Right atrium auricular region (tissue), 2 donors: ENCODE results near the gene SCN10A. TPM values are rescaled to one million over a fixed set of nuclear protein-coding genes. Genes with fewer than 3 reads are reported as not detected.

Experiments
- DNase-seq: peaks from one replicate; pipeline ENCODE4 v3.0.0-alpha.2; 2019; ENCODE audit warnings: low spot score
- H3K27ac ChIP-seq, 2 donors: fragments of 200-600 bp; sonication (generic); 1 replicate in 1 of 2; 2 replicates in 1 of 2; pipeline ENCODE4 v1.5.1; 2016 to 2019
- H3K27me3 ChIP-seq, 2 donors: fragments of 200-600 bp; sonication (generic); one replicate each; pipeline versions ENCODE4 v1.5.1 to v1.6.0; 2017 to 2019
- H3K36me3 ChIP-seq: fragments of 200-600 bp; sonication (generic); one replicate; pipeline ENCODE4 v1.5.1; 2016
- H3K4me1 ChIP-seq, 2 donors: fragments of 200-600 bp; sonication (generic); one replicate each; pipeline versions ENCODE4 v1.5.1 to v1.6.0; 2017 to 2019
- H3K4me3 ChIP-seq, 2 donors: fragments of 200-600 bp; sonication (generic); 1 replicate in 1 of 2; 2 replicates in 1 of 2; pipeline ENCODE4 v1.5.1; 2017 to 2019; ENCODE audit warnings: mild to moderate bottlenecking in 1 of 2, moderate library complexity in 1 of 2
- H3K9me3 ChIP-seq, 2 donors: fragments of 200-600 bp; sonication (generic); one replicate each; pipeline ENCODE4 v1.5.1; 2019
- total RNA-seq, 2 donors: library from RNA; depleted of rRNA; stranded (reverse); fragments of >200 nt; gene quantifications; one replicate each; pipeline ENCODE4 v1.1.0, GENCODE V29; 2016
- TF ChIP-seq, protein P1 (sequence below), 2 donors: fragments of 200-600 bp; sonication (generic); IDR thresholded peaks; one replicate each; pipeline ENCODE4 v1.5.1; 2019; ENCODE audit warnings: antibody characterized with exemption in 2 of 2

Gene SCN10A
- total RNA-seq, 2 donors from 2014 or later = 0.90 TPM; not detected in 1

DNA sequence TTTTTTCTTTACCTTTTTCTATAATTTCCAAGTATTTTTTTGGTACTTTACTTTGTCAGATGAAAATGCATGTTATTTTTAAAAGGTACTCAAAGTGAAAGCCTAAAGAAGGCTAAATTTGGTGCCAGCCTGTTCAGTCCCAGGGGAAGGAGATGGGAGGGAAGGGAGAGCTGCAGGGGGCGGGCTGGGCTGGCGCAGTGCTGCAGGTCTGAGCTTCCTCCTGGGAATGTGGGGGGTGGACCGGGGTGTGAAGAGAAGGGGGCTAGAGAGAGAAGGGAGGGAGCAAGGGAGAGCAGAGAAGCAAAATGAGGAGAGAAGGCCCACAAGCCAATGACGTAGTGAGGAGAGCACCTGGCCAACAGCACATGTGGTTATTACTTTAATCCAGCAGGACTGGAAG, 95.6 kb downstream of the SCN10A start:
- TF ChIP-seq, protein P1, sequence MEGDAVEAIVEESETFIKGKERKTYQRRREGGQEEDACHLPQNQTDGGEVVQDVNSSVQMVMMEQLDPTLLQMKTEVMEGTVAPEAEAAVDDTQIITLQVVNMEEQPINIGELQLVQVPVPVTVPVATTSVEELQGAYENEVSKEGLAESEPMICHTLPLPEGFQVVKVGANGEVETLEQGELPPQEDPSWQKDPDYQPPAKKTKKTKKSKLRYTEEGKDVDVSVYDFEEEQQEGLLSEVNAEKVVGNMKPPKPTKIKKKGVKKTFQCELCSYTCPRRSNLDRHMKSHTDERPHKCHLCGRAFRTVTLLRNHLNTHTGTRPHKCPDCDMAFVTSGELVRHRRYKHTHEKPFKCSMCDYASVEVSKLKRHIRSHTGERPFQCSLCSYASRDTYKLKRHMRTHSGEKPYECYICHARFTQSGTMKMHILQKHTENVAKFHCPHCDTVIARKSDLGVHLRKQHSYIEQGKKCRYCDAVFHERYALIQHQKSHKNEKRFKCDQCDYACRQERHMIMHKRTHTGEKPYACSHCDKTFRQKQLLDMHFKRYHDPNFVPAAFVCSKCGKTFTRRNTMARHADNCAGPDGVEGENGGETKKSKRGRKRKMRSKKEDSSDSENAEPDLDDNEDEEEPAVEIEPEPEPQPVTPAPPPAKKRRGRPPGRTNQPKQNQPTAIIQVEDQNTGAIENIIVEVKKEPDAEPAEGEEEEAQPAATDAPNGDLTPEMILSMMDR (IDR thresholded peaks at IDR 0.05) = no peak
- no peaks in the 10 kb centered on the region for H3K27me3 ChIP-seq
- peaks cover 0 to 35% of the 10 kb centered on the region in 2 donors for H3K4me1 ChIP-seq
- peak overlapping the region; percentile 3 to 90 for H3K27ac ChIP-seq
- no peak overlapping the region for H3K4me3 ChIP-seq
- DNase-seq = no peak
- H3K9me3 ChIP-seq = no peaks in the 10 kb centered on the region
- no peaks in the 10 kb centered on the region for H3K36me3 ChIP-seq

DNA sequence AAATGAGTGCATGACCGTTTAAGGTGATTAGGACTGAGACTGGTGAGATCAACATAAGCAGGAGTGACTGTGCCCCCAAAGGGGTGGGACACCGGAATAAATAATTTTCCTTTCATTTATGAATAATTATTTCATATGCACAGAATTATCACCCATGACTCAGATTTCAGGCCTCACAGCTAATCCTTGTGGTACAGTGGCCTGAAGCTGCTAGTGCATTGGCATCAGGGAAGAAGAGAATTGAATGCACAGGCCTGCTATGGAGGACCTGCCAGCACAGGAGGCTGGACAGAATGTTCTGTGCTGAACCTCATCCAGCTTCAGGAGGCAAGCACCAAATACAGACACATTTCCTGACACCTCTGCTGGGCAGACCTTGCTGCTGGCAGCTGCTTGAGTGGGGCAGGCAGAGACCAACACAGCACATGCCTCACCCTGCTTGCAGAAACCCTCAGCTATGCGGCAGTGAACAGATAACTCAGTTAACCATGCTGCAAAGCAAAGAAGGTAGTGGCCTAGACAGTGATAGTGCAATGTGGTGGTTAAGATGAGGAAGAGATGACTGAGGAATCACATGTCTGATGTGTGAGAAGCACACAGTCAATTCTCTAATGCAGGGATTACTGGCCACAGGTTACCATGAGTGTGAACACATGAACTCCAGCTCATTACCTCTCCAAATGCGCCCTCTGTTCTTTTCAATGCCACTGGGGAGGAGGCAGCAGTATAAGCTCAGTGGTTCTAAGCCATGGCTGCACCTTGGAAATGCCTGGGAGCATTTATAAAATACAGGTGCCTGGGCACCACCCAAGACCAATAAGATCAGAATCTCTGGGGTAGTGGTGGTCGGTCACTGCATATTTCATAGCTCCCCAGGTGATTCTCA, 98.4 kb downstream of the SCN10A start:
- Histone ChIP-seq H3K27me3 (no peaks in the 10 kb centered on the region), H3K4me1 (peaks cover 0 to 12% of the 10 kb centered on the region in 2 donors), H3K36me3 (no peaks in the 10 kb centered on the region), H3K9me3 (no peaks in the 10 kb centered on the region), H3K27ac (peak overlapping the region; percentile 64 to 90), H3K4me3 (no peak overlapping the region)
- peak; percentile 64 for DNase-seq
- TF ChIP-seq, protein P1 (IDR thresholded peaks at IDR 0.05) = no peak

DNA sequence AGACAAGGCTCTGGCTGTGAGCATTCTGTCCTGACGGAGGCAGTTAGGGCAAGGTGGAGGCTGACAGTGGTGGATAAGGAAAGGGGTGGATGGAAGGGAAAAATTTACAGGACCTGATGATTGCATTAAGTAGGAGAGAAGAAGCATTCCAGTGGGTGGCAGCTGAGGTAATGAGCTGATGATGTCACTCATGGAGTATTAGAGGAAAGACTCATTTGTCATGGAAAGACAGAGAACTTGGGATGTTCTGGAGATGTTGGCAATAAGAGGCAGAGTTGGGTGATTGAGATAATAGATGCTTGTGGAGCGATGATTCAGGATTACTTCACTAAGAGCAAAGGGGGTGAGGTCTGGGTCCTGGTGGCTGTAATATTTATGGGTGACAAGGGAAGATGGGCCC, 102.9 kb downstream of the SCN10A start:
- H3K36me3 ChIP-seq = no peaks in the 10 kb centered on the region
- H3K27me3 ChIP-seq = no peaks in the 10 kb centered on the region
- TF ChIP-seq, protein P1 (IDR thresholded peaks at IDR 0.05) = no peak
- H3K27ac ChIP-seq = no peak overlapping the region
- H3K4me1 ChIP-seq = peaks cover 0 to 11% of the 10 kb centered on the region in 2 donors
- no peak for DNase-seq
- no peaks in the 10 kb centered on the region for H3K9me3 ChIP-seq
- no peak overlapping the region for H3K4me3 ChIP-seq

DNA sequence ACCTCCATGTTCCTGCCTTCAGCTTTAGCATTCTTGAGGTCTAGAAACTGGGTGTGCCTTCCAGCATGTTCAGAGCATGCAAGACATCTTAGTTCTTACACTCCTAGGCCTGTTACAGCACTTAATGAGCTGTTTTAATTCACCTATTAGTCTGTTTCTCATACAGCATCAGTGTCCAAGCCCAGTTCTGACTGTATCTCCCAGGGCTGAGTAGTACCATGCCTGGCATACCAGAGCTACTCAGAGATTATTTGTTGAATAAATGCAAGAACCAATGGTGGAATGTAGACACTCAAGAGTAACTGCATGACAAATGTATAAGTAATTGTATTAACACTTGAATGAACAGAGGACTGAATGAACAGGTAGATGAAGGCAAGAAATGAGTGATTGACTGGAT, 104.7 kb downstream of the SCN10A start:
- Histone ChIP-seq H3K9me3 (no peaks in the 10 kb centered on the region), H3K27ac (no peak overlapping the region), H3K4me1 (peaks cover 0 to 7% of the 10 kb centered on the region in 2 donors), H3K4me3 (no peak overlapping the region), H3K36me3 (no peaks in the 10 kb centered on the region), H3K27me3 (no peaks in the 10 kb centered on the region)
- TF ChIP-seq, protein P1 (IDR thresholded peaks at IDR 0.05) = no peak
- no peak for DNase-seq

DNA sequence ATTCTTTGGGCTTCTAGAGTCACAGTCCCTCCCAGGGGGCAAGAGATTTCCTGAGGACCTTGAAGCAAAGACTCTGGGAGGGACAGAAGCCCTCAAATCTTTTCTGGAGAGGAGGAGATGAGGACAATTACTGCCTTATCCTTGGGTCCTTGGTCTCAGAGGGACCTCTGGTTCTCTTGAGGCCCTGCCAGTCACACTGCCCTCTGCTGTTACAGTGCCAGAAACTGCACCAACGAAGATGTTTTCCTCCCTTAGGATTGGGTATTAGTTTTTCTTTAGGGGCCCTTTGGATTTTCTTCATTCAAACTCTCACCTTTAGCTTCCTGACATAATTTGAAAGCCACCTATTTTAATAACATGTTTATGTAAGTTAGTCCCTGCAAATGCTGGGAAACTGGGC, 108.3 kb downstream of the SCN10A start:
- no peaks in the 10 kb centered on the region for H3K27me3 ChIP-seq
- no peak for DNase-seq
- H3K36me3 ChIP-seq = no peaks in the 10 kb centered on the region
- H3K9me3 ChIP-seq = no peaks in the 10 kb centered on the region
- no peak overlapping the region for H3K27ac ChIP-seq
- H3K4me1 ChIP-seq = peaks cover 0 to 7% of the 10 kb centered on the region in 2 donors
- TF ChIP-seq, protein P1 (IDR thresholded peaks at IDR 0.05) = no peak
- H3K4me3 ChIP-seq = no peak overlapping the region
